Midbrain (tissue), 1 donor: ENCODE data around the gene NAALAD2.
"Not testable (repeated sequence)": the region's sequence is repeated elsewhere in the genome, so short reads cannot be mapped to it uniquely, and the experiment has no call there.

Experiments
- DNase-seq: peaks from one replicate; lab custom pipeline; 2025; lab: John Stamatoyannopoulos, UW

The NAALAD2 gene

GRCh38 chr11:90134478-90135003 is at the start of gene NAALAD2:
TSS of gene NAALAD2 (plus strand) at chr11:90134663. CDS start at chr11:90134759, 96 bp downstream.
- peak; percentile 53 for DNase-seq

DNA sequence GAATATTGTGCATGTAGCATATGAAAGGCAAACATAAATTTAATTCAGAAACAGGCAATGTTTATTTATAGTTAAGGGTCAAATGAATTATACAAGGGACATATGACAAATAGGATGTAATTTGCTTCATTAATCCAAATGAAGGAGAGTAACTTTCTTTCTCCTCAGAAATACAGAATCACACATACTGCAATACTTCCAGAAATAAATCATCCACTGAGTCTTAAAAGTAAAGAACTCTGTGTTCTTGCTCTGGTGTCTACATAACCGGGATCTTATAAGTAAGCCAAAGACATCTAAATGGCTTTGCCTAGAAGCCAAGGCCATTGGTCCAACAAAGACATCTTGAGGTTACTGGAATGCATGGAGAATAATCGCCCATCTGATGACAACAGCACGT is 48.8 kb upstream of the NAALAD2 start, which contains the start of gene UBTFL1:
Gene UBTFL1, plus strand, starts transcription at position 301 of the 400 bp plus-strand sequence. Its CDS starts 0 bp downstream, at position 301.
- not testable (repeated sequence) for DNase-seq

GRCh38 chr11:90088731-90089130 is 45.7 kb upstream of the NAALAD2 start:
- DNase-seq: not testable (repeated sequence)

GRCh38 chr11:90095230-90095924 is 39.1 kb upstream of the NAALAD2 start:
- not testable (repeated sequence) for DNase-seq

- peak; percentile 49 for DNase-seq
Observed at GRCh38 chr11:90098261-90098660, 36.2 kb upstream of the NAALAD2 start.

DNA sequence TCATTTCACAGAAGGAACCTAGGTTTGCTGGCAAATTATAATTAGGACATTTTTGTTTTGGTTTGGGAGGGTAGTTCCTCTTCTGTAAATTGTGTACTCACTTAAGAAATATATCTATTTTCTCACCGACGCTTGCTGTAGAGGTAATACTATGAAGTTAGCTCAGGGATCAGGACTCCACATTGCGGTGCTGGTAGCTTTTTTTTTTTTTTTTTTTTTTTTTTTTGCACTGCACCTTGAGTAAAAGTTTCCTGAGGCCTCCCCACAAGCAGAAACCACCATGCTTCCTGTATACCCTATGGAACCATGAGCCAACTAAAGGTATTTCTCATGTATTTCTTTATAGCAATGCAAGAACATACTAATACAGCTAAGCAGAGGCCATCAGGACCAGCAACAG is 34.0 kb upstream of the NAALAD2 start:
- no peak for DNase-seq

- DNase-seq: no peak
Observed at GRCh38 chr11:90113541-90113940, 20.9 kb upstream of the NAALAD2 start.

- DNase-seq: no peak
Observed at GRCh38 chr11:90120191-90120590, 14.3 kb upstream of the NAALAD2 start.

- no peak for DNase-seq
Observed at GRCh38 chr11:90124371-90124770, 10.1 kb upstream of the NAALAD2 start.

- DNase-seq: no peak
Observed at GRCh38 chr11:90124946-90125345, 9.5 kb upstream of the NAALAD2 start.

- no peak for DNase-seq
Observed at GRCh38 chr11:90133560-90134477, 644 bp upstream of the NAALAD2 start.

GRCh38 chr11:90135016-90135415 is 553 bp downstream of the NAALAD2 start:
- DNase-seq: peak; percentile 53

GRCh38 chr11:90148900-90149299 is 14.4 kb downstream of the NAALAD2 start:
- DNase-seq: no peak

GRCh38 chr11:90166982-90167573 is 32.6 kb downstream of the NAALAD2 start:
- not testable (repeated sequence) for DNase-seq

GRCh38 chr11:90167704-90168103 is 33.2 kb downstream of the NAALAD2 start:
- DNase-seq: not testable (repeated sequence)

DNA sequence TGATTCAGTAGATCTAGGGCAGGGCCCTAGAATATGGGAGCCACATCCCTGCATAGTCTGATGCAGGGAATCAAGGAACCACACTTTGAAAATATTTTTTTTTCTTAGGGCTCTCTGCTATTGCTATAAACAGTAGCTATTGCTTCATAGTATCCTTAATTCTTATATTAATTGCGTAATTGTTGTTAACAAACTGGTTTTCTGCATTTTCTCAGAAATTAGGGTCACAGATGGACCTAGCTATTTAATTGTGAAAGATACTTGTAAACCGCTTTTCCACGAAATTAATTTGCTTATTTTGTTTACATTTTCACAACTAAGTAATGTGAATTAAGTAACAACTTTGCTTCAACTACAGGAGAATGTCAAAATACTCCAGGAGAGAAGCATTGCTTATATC is 34.1 kb downstream of the NAALAD2 start:
- DNase-seq: no peak

- no peak for DNase-seq
Observed at GRCh38 chr11:90171359-90171758, 36.9 kb downstream of the NAALAD2 start.

GRCh38 chr11:90176069-90176468 is 41.6 kb downstream of the NAALAD2 start:
- DNase-seq: no peak

DNA sequence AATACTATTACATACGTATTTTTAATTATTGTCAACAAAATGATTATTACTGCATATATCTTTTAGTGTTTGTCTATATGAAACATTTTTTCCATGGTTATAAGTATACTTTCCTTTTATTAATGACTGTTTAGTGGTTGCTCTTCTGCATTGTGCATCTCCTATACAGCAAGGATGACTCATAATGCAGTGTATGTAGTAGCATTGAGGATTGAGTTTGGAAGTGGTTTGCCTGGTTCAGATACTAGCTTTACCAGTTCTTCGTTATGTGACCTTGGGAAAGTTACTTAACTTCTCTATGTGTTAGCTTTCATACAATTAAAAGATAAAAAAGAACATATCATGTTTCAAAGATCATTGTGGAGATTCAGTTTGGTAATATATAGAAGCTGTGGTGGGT is 44.3 kb downstream of the NAALAD2 start:
- no peak for DNase-seq

GRCh38 chr11:90179923-90180322 is 45.5 kb downstream of the NAALAD2 start:
- no peak for DNase-seq

DNA sequence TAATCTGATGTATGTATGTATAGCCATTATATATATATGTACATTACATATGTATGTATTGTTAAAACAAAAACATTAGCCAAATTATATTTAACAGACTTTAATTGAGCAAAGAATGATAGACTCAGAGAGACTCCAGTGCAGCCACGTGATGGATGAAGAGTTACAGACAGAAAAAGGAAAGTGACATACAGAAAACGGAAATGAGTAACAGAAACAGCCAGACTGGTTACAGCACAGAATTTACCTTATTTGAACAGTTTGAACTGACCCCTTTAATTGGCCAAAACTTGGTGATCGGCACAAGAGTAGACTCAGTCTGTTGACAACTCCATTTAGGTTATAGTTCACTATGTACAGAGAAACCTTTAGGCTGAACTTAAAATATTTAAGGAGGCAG is 53.4 kb downstream of the NAALAD2 start:
- DNase-seq: no peak

DNA sequence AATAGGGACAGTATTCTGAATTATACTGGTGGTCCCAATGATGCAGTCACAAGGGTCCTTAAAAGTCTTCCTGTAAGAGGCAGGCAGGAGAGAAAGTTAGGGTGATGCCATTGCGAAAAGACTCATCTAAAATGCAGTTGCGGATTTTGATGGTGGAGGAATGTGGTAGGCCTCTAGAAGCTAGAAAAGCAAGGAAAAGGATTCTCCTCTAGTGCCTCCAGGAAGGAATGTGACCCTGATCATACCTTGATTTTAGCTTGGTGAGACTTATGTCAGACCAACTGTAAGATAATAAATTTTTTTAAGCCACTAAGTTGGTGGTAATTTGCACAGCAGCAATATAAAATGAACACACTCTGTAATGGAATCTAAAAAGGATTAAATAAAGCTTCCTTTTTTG is 54.5 kb downstream of the NAALAD2 start:
- DNase-seq: no peak
